ENCODE results near the gene TMEM132D. TPM values are rescaled to one million over a fixed set of nuclear protein-coding genes. Genes with fewer than 3 reads are reported as not detected.

Gene TMEM132D
- total and polyA plus RNA-seq, 2 experiments from 2014 or later: not detected

DNA sequence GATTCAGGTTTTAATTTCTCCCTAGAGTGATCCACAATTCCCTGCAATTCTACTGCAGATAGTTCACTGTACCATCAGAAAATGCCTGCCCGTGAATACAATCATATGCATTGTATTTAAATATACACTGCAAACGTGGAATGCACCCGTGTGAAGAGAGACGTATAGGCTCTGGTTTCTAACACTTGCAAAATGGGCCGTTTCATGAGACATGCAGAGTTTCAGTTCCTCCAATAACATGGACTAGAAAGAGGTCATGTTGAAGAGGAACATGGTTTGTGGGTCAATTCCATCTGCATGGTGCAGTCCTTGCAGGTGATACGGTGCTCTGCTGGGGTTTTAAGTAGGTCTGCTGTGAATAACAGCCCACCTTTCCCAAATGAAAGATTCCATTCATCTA lies 373.3 kb downstream of the TMEM132D start:
- H3K4me1 ChIP-seq (ENCODE audit: insufficient read depth): no peaks in the 10 kb centered on the region
- H3K9me3 ChIP-seq (ENCODE audit: low read depth): no peaks in the 10 kb centered on the region

DNA sequence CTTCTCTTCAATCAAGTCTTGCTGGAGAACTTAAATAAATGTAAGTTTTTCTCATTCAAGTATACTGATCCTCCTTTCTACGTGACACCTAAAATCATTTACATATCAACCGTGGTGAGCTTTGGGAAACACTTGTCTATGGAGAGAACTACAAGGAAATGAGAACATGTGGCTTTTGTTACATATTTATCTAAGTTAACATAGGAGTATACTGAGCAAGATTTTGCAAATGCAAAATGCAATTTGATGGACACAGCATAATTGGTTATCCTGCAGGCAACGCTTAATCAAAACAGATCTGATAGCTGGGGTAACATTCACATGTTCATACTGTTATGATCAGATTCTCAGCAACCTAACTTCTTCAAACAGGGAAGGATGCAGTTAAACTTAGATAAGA lies 376.3 kb downstream of the TMEM132D start:
- Histone ChIP-seq H2AFZ (no peak overlapping the region), H3K4me2 (ENCODE audit: unreplicated experiment) (no peak overlapping the region), H3K4me3 (no peak overlapping the region), H3K4me1 (ENCODE audit: insufficient read depth) (no peaks in the 10 kb centered on the region), H3F3A (ENCODE audit: insufficient read depth) (no peaks in the 10 kb centered on the region), H4K20me1 (ENCODE audit: insufficient read depth) (no peaks in the 10 kb centered on the region), H3K27ac (no peak overlapping the region), H3K79me2 (ENCODE audit: insufficient read depth) (no peaks in the 10 kb centered on the region), H3K36me3 (ENCODE audit: low read depth) (no peaks in the 10 kb centered on the region), H3K9me3 (ENCODE audit: low read depth) (no peaks in the 10 kb centered on the region), H3K9ac (no peak overlapping the region), H3K9me2 (ENCODE audit: insufficient read depth) (no peaks in the 10 kb centered on the region), H3K27me3 (replicated peaks; ENCODE audit: insufficient read depth) (no peaks in the 10 kb centered on the region)
- DNase-seq: no peak
- in situ Hi-C loops (cut with MboI): no loop called here
- TF ChIP-seq EZH2phosphoT487 (IDR thresholded peaks at IDR 0.05; ENCODE audit: insufficient read depth, low read depth) (no peak), EZH2 (IDR thresholded peaks at IDR 0.05; ENCODE audit: insufficient read depth, poor library complexity, severe bottlenecking) (no peak)
- 4 to 6% methylated on average over 3 of the region's 3 CpGs for WGBS, 2 experiments (ENCODE audit: low coverage in 1 of 2, low lambda C conversion rate in 2 of 2, missing lambda C conversion rate in 2 of 2)

More for the DNA sequence above, 373.3 kb downstream of the TMEM132D start:
- Histone ChIP-seq H3K79me2 (ENCODE audit: insufficient read depth) (no peaks in the 10 kb centered on the region), H3K27me3 (replicated peaks; ENCODE audit: insufficient read depth) (no peaks in the 10 kb centered on the region), H3K4me3 (no peak overlapping the region), H3K36me3 (ENCODE audit: low read depth) (no peaks in the 10 kb centered on the region), H3K9ac (no peak overlapping the region), H4K20me1 (ENCODE audit: insufficient read depth) (no peaks in the 10 kb centered on the region), H3K9me2 (ENCODE audit: insufficient read depth) (no peaks in the 10 kb centered on the region), H2AFZ (no peak overlapping the region), H3K27ac (no peak overlapping the region), H3K4me2 (ENCODE audit: unreplicated experiment) (no peak overlapping the region), H3F3A (ENCODE audit: insufficient read depth) (no peaks in the 10 kb centered on the region)
- 2 to 5% methylated on average over 6 of the region's 6 CpGs for WGBS, 2 experiments (ENCODE audit: low coverage in 1 of 2, low lambda C conversion rate in 2 of 2, missing lambda C conversion rate in 2 of 2)
- in situ Hi-C loops (cut with MboI): no loop called here
- no peak for TF ChIP-seq EZH2phosphoT487 (IDR thresholded peaks at IDR 0.05; ENCODE audit: insufficient read depth, low read depth)
- TF ChIP-seq EZH2 (IDR thresholded peaks at IDR 0.05; ENCODE audit: insufficient read depth, poor library complexity, severe bottlenecking): no peak
- DNase-seq: no peak

DNA sequence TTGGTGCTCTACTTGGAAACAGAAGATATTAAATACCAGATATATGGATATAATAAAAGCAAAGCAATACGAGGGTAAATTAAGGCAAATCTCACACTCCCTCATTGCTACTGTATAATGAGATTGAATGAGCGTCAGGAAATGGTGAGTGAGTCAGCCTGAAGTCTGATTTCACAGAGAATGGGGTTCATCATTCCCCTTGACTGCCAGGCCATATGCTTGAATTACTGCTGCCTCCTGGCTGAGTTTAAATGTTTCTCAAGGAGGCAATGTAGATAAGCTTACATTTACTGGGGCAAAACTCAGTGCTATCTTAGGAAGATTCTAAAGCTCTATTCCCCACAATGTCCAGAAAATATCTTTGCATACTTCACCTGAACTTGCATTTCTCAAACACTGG lies 380.2 kb downstream of the TMEM132D start:
- in situ Hi-C loops (cut with MboI): no loop called here
- Histone ChIP-seq H3K4me1 (ENCODE audit: insufficient read depth) (no peaks in the 10 kb centered on the region), H3K36me3 (ENCODE audit: low read depth) (no peaks in the 10 kb centered on the region), H3K9ac (no peak overlapping the region), H3K27ac (no peak overlapping the region), H3K9me2 (ENCODE audit: insufficient read depth) (no peaks in the 10 kb centered on the region), H3K9me3 (ENCODE audit: low read depth) (no peaks in the 10 kb centered on the region), H4K20me1 (ENCODE audit: insufficient read depth) (no peaks in the 10 kb centered on the region), H3F3A (ENCODE audit: insufficient read depth) (no peaks in the 10 kb centered on the region), H3K79me2 (ENCODE audit: insufficient read depth) (no peaks in the 10 kb centered on the region), H3K4me2 (ENCODE audit: unreplicated experiment) (no peak overlapping the region), H3K27me3 (replicated peaks; ENCODE audit: insufficient read depth) (no peaks in the 10 kb centered on the region), H2AFZ (no peak overlapping the region), H3K4me3 (no peak overlapping the region)
- 8 to 14% methylated on average over 2 of the region's 2 CpGs for WGBS, 2 experiments (ENCODE audit: low coverage in 1 of 2, low lambda C conversion rate in 2 of 2, missing lambda C conversion rate in 2 of 2)
- no peak for TF ChIP-seq EZH2phosphoT487 (IDR thresholded peaks at IDR 0.05; ENCODE audit: insufficient read depth, low read depth)
- no peak for TF ChIP-seq EZH2 (IDR thresholded peaks at IDR 0.05; ENCODE audit: insufficient read depth, poor library complexity, severe bottlenecking)
- no peak for DNase-seq

DNA sequence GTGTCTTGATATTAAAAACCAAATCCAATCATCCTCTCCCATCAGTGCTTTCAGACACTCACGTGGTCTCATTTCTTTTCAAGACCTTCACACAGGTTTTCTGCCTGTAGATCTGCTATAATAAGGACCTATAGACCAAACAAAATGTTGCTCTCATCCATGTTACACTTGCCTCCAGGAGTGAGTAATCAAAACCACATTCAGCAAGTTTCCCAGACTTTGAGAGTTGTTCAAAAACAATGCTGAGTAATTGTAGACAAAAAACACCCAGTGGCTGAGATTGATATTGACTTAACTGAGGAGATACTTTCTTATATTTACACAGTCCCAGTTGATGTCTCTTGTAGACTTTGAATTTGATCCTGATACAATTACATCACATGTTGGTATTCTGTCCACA lies 383.1 kb downstream of the TMEM132D start:
- in situ Hi-C loops (cut with MboI): no loop called here
- no peak for DNase-seq
- Histone ChIP-seq H3K27me3 (replicated peaks; ENCODE audit: insufficient read depth) (no peaks in the 10 kb centered on the region), H3K4me1 (ENCODE audit: insufficient read depth) (no peaks in the 10 kb centered on the region), H3K36me3 (ENCODE audit: low read depth) (no peaks in the 10 kb centered on the region), H3K9ac (no peak overlapping the region), H3K79me2 (ENCODE audit: insufficient read depth) (no peaks in the 10 kb centered on the region), H3K27ac (no peak overlapping the region), H2AFZ (no peak overlapping the region), H4K20me1 (ENCODE audit: insufficient read depth) (no peaks in the 10 kb centered on the region), H3F3A (ENCODE audit: insufficient read depth) (no peaks in the 10 kb centered on the region), H3K9me2 (ENCODE audit: insufficient read depth) (no peaks in the 10 kb centered on the region), H3K4me2 (ENCODE audit: unreplicated experiment) (no peak overlapping the region), H3K4me3 (no peak overlapping the region), H3K9me3 (ENCODE audit: low read depth) (no peaks in the 10 kb centered on the region)
- 11 to 12% methylated on average over 1 of the region's 1 CpG for WGBS, 2 experiments (ENCODE audit: low coverage in 1 of 2, low lambda C conversion rate in 2 of 2, missing lambda C conversion rate in 2 of 2)
- TF ChIP-seq EZH2phosphoT487 (IDR thresholded peaks at IDR 0.05; ENCODE audit: insufficient read depth, low read depth): no peak

DNA sequence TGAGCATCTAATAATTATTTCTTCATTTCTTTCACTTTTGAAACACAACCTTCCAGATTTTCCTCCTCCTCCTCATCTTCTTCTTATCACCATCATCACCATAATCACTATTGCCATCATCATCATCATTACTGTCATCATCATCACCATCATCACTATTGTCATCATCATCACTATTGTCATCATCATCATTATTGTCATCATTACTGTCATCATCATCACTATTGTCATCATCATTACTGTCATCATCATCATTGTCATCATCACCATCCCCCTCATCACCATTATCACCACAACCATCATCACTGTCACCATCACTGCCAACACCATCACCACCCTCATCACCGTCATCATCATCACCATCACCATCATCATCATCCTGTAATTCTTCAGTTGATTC lies 400.0 kb downstream of the TMEM132D start:
- no peak for TF ChIP-seq EZH2 (IDR thresholded peaks at IDR 0.05; ENCODE audit: insufficient read depth, poor library complexity, severe bottlenecking)
- no peak for TF ChIP-seq EZH2phosphoT487 (IDR thresholded peaks at IDR 0.05; ENCODE audit: insufficient read depth, low read depth)
- Histone ChIP-seq H3K4me3 (no peak overlapping the region), H3K27me3 (replicated peaks; ENCODE audit: insufficient read depth) (no peaks in the 10 kb centered on the region), H2AFZ (no peak overlapping the region), H3K9ac (no peak overlapping the region), H4K20me1 (ENCODE audit: insufficient read depth) (no peaks in the 10 kb centered on the region), H3K27ac (no peak overlapping the region), H3K4me2 (ENCODE audit: unreplicated experiment) (no peak overlapping the region), H3K79me2 (ENCODE audit: insufficient read depth) (no peaks in the 10 kb centered on the region), H3K9me2 (ENCODE audit: insufficient read depth) (no peaks in the 10 kb centered on the region), H3K9me3 (ENCODE audit: low read depth) (peaks cover 4% of the 10 kb centered on the region), H3F3A (ENCODE audit: insufficient read depth) (no peaks in the 10 kb centered on the region), H3K4me1 (ENCODE audit: insufficient read depth) (no peaks in the 10 kb centered on the region), H3K36me3 (ENCODE audit: low read depth) (no peaks in the 10 kb centered on the region)
- 13 to 32% methylated on average over 1 of the region's 1 CpG for WGBS, 2 experiments (ENCODE audit: low coverage in 1 of 2, low lambda C conversion rate in 2 of 2, missing lambda C conversion rate in 2 of 2)
- DNase-seq: no peak
- in situ Hi-C loops (cut with MboI): no loop called here

Data from GM23248 (cell line).